Activated CD8-positive, alpha-beta memory T cell treated with anti-CD3 and anti-CD28 coated beads, Interleukin-2, amount 50 U/mL, for 24 hours (primary cell): Measurements from ENCODE around the gene COQ7.

Experiments
- DNase-seq: peaks from one replicate; pipeline ENCODE4 v3.0.0-alpha.2; 2020; ENCODE audit errors: extremely low read depth

The COQ7 gene

DNA sequence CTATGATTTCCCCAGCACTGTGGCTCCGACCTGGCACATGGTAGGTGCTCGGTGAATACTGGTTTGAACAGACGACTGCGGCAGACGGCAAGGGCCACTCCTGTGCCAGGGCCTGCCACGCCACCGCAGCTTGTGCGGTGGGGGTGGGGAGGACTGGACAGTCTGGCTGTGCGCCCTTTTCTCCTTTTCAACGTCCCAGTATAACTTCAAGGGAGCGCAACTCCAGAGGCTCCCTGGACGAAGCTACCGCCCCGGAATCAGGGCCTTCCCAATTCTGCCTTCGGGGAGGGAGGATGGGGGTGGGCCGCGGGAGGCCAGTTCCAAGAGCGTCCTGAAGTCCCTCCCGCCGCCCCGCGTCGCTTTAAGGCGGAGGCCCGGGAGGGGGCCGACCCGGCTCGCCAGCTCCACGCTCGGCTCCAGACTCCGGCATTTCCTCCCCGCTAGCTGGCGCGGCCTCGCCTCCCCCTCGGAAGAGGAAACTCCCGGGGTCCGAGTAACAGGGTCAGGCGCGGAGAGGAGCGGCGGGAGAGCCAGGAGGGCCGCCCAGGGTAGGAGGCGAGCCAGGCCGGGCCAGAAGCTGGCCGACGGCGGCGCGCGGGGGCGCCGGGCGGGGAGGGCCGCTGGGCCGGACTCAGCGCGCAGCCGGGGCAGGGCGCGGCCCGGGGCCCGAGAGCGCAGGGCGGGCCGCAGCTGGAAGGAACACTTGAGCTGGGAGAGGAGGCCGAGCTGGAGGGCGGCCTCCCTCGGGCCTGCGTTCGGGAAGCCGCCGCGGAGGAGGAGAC lies 46.4 kb downstream of the COQ7 start, which contains the start of gene ITPRIPL2:
ITPRIPL2 (plus strand) TSS at position 388 of the 782 bp plus-strand sequence. CDS start 498 bp downstream, outside the sequence.
- DNase-seq, result no peak

DNA sequence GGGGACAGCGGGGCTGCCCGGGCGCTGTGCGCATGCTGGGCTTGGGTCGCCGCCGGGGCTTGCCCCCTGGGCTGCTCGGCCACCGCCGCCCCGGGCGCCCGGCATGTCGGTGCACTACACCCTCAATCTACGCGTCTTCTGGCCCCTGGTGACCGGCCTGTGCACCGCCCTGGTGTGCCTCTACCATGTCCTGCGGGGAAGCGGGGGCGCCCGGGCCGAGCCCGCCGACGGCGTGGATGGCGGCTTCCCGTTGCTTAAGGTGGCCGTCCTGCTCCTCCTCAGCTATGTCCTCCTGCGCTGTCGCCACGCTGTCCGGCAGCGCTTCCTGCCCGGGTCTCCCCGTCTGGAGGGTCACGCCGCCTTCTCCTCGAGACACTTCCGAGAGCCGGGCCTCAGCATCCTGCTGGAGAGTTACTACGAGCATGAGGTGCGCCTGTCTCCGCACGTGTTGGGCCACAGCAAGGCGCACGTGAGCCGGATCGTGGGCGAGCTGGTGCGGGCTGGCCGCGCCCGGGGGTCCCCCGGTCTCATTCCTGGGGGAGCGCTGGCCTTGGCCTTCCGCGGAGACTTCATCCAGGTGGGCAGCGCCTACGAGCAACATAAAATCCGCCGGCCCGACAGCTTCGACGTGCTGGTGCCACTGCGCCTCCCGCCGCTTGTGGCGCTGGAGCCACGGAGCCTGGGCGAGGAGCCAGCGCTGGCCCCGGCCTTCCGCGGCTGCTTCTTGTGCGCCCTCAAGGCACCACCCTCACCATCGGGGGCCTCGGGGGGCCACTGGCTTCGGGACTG lies 47.1 kb downstream of the COQ7 start:
- no peak for DNase-seq

DNA sequence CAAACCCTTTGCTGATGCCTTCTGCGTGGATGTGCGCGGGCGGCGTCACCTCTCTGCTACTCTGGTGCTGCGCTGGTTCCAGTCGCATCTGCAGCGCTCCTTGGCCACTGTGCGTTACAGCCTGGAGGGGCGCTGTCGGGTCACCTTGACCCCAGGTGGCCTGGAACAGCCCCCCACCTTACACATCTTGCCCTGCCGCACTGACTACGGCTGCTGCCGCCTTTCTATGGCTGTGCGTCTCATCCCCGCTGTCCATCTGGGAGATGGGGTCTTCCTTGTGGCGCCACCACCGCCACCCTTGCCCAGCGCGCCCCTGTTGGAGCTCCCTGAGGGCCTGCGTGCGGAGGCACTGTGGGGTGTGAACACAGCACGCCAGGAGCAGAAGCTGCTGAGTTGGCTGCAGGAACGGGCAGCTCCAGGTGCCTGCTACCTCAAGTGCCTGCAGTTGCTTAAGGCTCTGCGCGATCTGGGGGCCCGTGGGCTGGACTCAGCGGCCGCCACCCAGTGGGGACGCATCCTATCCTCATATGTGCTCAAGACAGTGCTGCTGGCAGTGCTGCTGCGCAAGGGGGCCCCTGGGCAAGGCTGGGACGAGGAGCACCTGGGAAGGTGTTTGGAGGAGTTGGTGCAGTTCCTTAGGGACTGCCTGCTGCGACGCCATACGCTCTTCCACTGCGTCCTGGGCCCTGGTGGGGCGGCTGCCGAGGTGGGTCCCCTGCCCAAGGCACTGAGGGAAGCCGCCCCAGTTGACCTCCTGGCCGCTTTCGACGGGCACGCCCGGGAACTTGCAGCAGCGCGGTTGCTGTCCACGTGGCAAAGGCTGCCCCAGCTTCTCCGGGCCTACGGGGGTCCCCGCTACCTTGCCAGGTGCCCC lies 48.0 kb downstream of the COQ7 start:
- DNase-seq, result no peak

DNA sequence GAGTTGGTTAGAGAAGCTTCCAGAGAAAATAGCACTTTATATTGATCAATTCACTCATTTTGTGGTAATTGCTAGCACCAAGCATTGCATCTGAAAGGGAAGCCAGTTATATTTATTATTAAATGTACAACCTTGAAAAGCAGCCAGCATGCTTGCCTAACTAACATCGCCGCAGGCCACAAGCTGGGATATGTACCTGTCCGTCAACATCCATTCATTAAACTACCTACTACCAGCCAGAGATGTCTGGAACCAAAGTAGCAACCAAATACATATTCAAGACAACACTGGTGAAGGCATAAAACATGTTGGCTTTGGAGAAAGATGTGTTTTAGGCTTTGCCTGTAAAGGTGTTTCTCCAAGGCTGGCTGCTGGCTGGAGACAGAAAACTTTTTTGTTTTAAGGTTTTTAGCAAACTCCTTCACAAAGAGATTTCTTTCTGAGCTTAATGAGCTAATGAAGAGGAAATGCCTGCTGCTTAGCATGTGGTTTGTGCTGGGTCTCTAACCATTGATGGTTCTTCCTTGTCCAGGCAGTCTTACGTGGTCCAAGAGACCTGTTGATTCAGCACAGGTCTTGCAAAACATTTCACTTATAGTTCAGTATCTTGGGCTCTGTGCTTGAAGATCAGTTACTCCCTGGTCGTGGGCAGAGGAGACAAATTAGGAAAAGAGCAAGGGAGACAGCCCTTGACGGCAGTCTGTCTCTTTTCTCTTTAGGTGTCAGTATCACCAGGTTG lies 49.5 kb downstream of the COQ7 start:
- no peak for DNase-seq

DNA sequence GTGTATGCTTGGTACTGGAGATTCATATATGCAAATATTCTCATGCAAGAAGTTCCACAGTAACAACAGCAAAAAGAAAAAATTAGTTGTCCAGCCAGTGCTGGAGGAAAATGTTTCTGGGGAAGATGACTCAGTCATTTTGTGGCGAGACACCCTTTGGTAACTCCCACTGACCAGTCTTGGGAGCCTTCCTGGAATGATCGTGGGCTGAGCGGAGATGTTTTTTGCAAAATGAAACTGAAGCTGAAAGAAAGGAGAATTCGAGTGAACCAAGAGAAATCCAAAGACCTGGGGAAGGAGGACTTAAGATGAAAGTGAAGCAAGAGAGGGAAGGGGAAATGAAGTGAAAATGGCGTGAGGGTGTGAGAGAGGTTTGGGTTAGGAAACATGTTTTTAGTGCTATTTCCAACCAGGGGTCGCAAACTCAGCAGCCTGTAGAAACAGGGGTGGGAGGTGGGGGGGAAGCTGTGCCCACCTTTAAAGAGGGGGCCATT lies 51.6 kb downstream of the COQ7 start:
- no peak for DNase-seq

DNA sequence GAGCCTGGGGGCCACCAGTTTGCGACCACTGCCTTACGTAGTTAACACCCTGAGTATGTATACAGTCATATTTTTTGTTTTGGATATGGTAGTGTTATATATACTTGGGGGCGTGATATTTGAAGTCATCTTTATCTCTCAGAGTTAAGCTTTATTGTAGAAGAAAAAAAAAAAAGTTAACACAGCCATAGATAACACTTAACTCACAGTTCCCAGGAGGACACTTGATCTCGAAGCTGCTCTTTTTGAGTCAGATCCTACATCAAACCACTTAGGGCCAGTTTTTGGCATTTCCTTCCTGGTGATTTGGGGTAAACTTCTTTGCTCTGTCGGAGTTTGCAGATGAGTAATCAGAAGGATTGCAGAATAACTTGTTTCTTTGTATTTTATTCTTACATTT lies 52.1 kb downstream of the COQ7 start:
- no peak for DNase-seq

DNA sequence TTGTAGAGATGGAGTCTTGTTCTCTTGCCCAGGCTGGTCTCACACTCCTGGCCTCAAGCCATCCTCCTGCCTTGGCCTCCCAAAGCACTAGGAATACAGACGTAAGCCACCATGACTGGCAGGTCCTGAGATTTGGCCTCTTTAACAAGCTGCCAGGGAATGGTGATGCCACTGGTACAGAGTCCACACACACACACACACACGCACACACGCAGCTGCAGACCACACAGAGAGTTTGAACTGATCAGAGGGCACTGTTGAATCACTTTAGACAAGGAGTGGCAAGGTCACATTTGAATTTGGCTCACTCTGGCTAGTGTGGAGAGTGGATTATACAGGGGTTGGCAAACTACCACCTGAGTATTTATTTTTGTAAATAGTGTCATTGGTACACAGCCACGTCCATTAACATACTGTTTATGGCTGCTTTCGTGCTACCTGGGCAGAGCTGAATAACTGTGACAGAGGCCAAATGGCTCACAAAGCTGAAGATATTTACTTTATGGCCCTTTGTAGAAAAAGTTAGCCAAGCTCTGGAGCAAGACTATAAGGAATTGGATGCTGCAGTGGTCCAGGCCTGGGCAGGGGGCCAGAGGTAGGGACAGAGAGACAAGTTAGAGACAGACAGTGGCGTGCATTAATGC lies 56.2 kb downstream of the COQ7 start:
- DNase-seq, result no peak

DNA sequence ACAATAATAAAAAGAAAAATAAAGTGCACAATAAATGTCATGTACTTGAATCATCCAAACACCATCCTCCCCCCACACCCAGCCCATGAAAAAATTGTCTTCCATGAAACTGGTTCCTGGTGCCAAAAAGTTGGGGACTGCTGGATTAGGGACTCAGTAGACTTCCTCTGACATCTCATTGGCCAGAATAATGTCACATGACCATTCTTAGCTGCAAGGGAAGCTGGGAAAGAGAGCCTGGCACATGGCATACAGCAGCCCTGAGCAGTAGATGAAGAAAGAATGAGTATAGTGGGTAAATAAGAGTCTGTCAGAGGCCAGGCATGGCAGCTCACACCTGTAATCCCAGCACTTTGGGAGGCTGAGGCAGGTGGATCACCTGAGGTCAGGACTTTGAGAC lies 58.9 kb downstream of the COQ7 start:
- no peak for DNase-seq

DNA sequence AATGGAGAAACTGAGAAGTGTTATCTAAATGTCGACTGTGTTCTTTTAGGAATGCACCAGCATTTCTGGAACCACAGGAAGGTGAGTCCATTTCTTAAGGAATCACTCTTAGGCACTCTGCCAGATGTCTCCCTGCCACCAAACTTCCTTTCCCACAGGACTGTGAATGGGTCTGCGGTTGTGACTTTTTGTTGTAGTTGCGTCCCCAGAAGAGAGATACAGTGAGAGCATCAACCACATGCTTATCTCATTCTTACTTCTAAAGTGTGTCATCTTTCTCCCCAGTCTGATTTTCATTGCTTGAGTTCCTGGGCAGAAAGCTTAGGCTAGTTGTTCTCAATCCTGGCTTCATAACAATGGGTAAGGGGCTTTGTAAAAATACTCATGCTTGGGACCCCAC lies 59.8 kb downstream of the COQ7 start:
- DNase-seq, result no peak

DNA sequence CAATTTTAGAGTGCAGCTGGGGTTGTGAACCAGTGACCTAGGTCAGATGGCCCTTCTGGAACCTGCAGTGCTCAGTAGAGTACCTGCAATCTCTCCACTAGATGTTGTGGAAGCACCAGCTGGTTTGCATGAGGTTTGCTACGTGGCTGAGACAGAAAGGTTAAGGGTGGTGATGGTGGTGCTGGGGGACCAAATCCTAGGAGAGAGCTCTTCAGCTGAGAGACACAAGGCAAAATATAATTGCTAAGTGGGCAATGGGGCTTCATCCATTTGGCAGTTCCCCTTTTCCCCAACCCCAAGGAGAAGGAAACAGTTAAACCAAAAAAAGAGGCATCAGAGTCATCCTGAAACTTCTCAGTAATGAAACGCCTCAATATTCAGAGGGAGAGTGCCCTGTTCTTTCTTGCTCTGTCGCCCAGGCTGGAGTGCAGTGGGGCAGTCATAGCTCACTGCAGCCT lies 60.3 kb downstream of the COQ7 start:
- no peak for DNase-seq

DNA sequence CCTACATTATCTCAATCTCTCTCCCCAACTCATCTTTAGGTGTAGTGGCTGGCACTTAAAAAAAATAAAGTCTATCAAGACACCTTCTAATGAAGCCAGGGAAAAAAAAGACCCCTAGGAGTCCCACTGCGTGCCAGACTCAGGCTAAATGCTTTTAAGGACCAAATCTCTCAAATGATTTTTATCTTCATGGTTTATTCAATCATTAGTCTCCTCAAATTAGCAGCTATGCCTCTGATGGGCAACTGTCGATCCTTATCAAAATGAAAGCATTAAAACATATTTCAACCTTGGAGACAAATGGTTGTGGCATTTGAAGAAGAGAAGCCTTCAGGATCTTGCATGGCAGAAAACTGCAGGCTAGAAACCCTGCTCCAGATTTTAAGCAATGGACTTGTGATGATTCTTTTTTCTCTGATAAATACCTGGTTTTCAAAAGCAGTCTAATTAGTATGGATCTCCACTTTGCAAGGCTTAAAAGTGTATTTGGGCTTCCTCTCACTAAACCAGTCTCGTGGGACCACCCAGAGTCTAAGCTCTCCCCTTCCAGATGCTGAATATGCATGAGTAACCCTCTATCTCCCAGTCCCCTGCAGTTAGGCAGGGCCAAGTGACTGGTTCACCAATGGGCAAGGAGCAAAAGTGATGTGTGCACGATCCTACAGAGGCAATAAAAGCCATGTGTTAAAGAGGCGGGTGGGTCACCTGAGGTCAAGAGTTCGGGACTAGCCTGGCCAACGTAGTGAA lies 61.2 kb downstream of the COQ7 start:
- DNase-seq, result no peak
